Brain microvascular endothelial cell (primary cell): Measurements from ENCODE around the gene PEX10.

Experiments
- DNase-seq: peaks from one replicate; pipeline ENCODE4 v3.0.0-alpha.2; 2020
- H3K27ac ChIP-seq: fragments of 250-450 bp; sonication (Bioruptor Pico); 2 replicates; pipeline ENCODE4 v1.5.1; 2020; ENCODE audit warnings: mild to moderate bottlenecking, moderate library complexity
- H3K27me3 ChIP-seq: fragments of 250-450 bp; sonication (Bioruptor Pico); replicated peaks from 2 replicates; pipeline ENCODE4 v1.5.1; 2020; ENCODE audit warnings: mild to moderate bottlenecking
- H3K36me3 ChIP-seq: fragments of 250-450 bp; sonication (Bioruptor Pico); replicated peaks from 2 replicates; pipeline ENCODE4 v1.5.1; 2020; ENCODE audit warnings: mild to moderate bottlenecking
- H3K4me3 ChIP-seq: 2 replicates; pipeline ENCODE4 v1.5.1; 2011; ENCODE audit warnings: low read depth, mild to moderate bottlenecking, control low read depth, low read length, moderate library complexity
- CTCF ChIP-seq: IDR thresholded peaks from 2 replicates; pipeline ENCODE4 v1.5.1; 2011; ENCODE audit warnings: low read depth, mild to moderate bottlenecking, moderate library complexity, low read length, control low read depth, inconsistent platforms; ENCODE audit errors: missing control alignments
- in situ Hi-C: cut with HindIII; loops from 2 replicates; pipeline ENCODE4 v1.10.0; 2017; ENCODE audit warnings: low sequenced_read_pairs, low pct_ligation_motif_present

Gene PEX10

GRCh38 chr1:2403273-2403672, 9.1 kb downstream of the PEX10 start:
- in situ Hi-C loops = loop anchor here (25.0 kb wide), 1 partner anchor 109 kb away; no protein-coding TSS in a partner anchor
- peaks cover 63% of the 10 kb centered on the region for H3K36me3 ChIP-seq
- H3K27ac ChIP-seq = no peak overlapping the region
- H3K4me3 ChIP-seq = no peak overlapping the region
- no peaks in the 10 kb centered on the region for H3K27me3 ChIP-seq
- TF ChIP-seq CTCF = no peak
- no peak for DNase-seq

DNA sequence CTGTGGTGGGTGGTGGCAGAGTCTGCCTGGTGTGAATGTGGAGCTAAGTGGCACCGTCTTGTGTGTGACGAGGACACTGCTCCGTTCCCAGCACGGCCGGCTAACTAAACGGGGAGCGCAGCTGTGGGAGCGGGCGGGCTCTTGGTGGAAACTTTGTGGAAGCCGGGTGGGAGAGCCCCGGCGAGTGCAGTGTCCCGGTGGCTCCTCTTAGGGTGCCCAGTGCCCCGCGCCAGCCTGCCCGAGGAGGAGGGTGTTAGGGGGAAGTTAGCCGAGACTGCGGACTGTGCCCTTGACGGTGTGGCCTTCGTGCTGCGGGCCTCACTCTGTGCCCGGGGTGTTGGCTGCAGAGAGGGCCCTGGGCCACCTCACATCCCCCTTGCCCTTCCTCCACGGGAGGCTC, 9.9 kb downstream of the PEX10 start:
- in situ Hi-C loops = loop anchor here (25.0 kb wide), 1 partner anchor 110 kb away; no protein-coding TSS in a partner anchor
- TF ChIP-seq CTCF = no peak
- H3K4me3 ChIP-seq = no peak overlapping the region
- H3K27ac ChIP-seq = no peak overlapping the region
- H3K27me3 ChIP-seq = no peaks in the 10 kb centered on the region
- H3K36me3 ChIP-seq = peaks cover 71% of the 10 kb centered on the region
- no peak for DNase-seq

- Histone ChIP-seq H3K4me3 (no peak overlapping the region), H3K27ac (no peak overlapping the region), H3K27me3 (no peaks in the 10 kb centered on the region), H3K36me3 (peaks cover 82% of the 10 kb centered on the region)
- in situ Hi-C loops = loop anchor here (25.0 kb wide), 1 partner anchor 111 kb away; no protein-coding TSS in a partner anchor
- TF ChIP-seq CTCF = no peak
- no peak for DNase-seq
Measured at GRCh38 chr1:2400950-2401649, 11.3 kb downstream of the PEX10 start.

- Histone ChIP-seq H3K36me3 (peaks cover 85% of the 10 kb centered on the region), H3K27ac (no peak overlapping the region), H3K4me3 (no peak overlapping the region), H3K27me3 (no peaks in the 10 kb centered on the region)
- in situ Hi-C loops = loop anchor here (25.0 kb wide), 1 partner anchor 112 kb away; no protein-coding TSS in a partner anchor
- DNase-seq = no peak
- TF ChIP-seq CTCF = no peak
Measured at GRCh38 chr1:2400576-2400909, 11.8 kb downstream of the PEX10 start.

DNA sequence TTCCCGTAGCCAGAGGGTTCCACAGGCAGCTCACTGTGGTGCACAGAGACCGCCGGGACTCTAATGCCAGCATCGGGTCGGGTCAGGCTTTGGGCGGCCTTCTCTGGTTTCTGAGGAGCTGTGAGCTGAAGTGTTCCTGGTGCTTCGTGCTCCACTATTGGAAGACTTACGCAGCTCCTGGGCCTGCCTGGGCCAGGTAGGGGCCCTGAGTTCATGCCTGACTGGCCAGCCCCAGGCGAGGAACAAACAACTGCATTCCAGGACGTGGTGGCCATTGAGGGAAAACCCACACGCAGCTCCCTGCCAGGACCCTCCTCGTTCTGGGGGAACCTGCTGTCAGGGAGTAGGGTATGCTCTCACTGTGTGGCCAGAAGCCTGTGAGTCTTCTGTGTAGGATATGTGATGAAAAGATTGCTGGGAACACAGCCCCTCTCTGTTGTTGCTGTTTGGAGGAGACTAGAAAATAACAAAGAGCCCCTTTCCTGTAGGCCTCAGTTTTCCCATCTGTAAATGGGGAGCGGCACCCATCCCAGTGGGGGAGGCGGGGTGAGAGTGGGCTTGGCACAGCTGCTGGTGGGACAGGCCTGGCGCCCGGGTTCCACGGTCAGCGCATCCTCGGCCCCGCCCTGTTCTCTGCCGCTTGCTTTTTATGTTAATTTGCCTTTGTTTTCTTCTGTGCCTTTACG, 12.3 kb downstream of the PEX10 start:
- Histone ChIP-seq H3K4me3 (no peak overlapping the region), H3K36me3 (peaks cover 86% of the 10 kb centered on the region), H3K27ac (no peak overlapping the region), H3K27me3 (no peaks in the 10 kb centered on the region)
- in situ Hi-C loops = loop anchor here (25.0 kb wide), 1 partner anchor 112 kb away; no protein-coding TSS in a partner anchor
- DNase-seq = no peak
- TF ChIP-seq CTCF = no peak
